Mesodermal cell (in vitro differentiated cells): ENCODE data around the gene AKAP17A.

Source experiments
- H3K27ac ChIP-seq: 2 replicates; pipeline ENCODE4 v1.7.0; 2013; ENCODE audit warnings: mild to moderate bottlenecking, low read depth, low read length, moderate library complexity; ENCODE audit not compliant: severe bottlenecking
- H3K36me3 ChIP-seq: 2 replicates; pipeline ENCODE4 v1.7.1; 2013; ENCODE audit warnings: mild to moderate bottlenecking, low read length, moderate library complexity; ENCODE audit not compliant: control insufficient read depth, insufficient read depth
- H3K4me1 ChIP-seq: one replicate; pipeline ENCODE4 v1.7.1; 2013; ENCODE audit warnings: mild to moderate bottlenecking, low read length; ENCODE audit not compliant: insufficient read depth, control insufficient read depth, poor library complexity, severe bottlenecking
- H3K4me3 ChIP-seq: 2 replicates; pipeline ENCODE4 v1.7.0; 2013; ENCODE audit warnings: low read length, control low read depth, mild to moderate bottlenecking; ENCODE audit not compliant: insufficient read depth, poor library complexity, severe bottlenecking; ENCODE audit errors: extremely low read depth
- H3K9me3 ChIP-seq: 2 replicates; pipeline ENCODE4 v1.7.1; 2013; ENCODE audit warnings: mild to moderate bottlenecking, low read length, moderate library complexity; ENCODE audit not compliant: control insufficient read depth
- WGBS, 2 experiments: methylation state at CpG; one replicate each; pipeline ENCODE4 v1.1.5; 2013; ENCODE audit warnings: missing lambda C conversion rate in 2 of 2; ENCODE audit not compliant: insufficient coverage in 2 of 2; 5-methylcytosine and 5-hydroxymethylcytosine counted together

AKAP17A gene

GRCh38 chrX:1584237-1585011, 7.0 kb upstream of the AKAP17A start:
- 90 to 100% methylated on average over 1 to 4 of the region's 8 CpGs for WGBS, 2 experiments
- Histone ChIP-seq H3K36me3 (no peaks in the 10 kb centered on the region), H3K4me1 (no peaks in the 10 kb centered on the region), H3K9me3 (no peaks in the 10 kb centered on the region), H3K4me3 (no peak overlapping the region), H3K27ac (no peak overlapping the region)

DNA sequence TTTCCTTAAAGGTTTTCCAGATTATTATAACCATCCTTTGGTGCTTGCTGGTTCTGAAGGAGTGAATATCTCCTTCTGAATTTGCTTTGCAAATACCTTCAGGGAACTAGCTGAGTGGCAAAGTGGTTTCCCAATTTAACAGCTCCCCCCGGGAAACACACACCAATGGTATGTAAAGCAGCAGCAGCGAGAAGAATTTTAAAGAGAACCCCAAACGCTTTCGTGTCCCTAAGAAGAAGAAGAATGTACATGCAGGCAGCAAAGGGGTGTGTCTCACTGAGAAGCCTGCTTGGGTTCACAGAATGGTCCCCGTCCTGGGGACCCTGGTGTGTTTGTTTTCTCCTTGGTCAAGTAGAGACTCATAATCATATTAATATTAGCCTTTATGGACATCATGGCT, 4.2 kb upstream of the AKAP17A start:
- no peak overlapping the region for H3K4me3 ChIP-seq
- H3K36me3 ChIP-seq, result no peaks in the 10 kb centered on the region
- H3K27ac ChIP-seq, result peak overlapping the region; percentile 41
- WGBS, 2 experiments, result 50% methylated on average over 3 to 4 of the region's 5 CpGs
- no peaks in the 10 kb centered on the region for H3K4me1 ChIP-seq
- H3K9me3 ChIP-seq, result no peaks in the 10 kb centered on the region

GRCh38 chrX:1589356-1590130, 1.9 kb upstream of the AKAP17A start:
- 91 to 92% methylated on average over 7 to 8 of the region's 12 CpGs for WGBS, 2 experiments
- Histone ChIP-seq H3K27ac (no peak overlapping the region), H3K36me3 (peaks cover 14% of the 10 kb centered on the region), H3K9me3 (no peaks in the 10 kb centered on the region), H3K4me3 (no peak overlapping the region), H3K4me1 (peaks cover 3% of the 10 kb centered on the region)

DNA sequence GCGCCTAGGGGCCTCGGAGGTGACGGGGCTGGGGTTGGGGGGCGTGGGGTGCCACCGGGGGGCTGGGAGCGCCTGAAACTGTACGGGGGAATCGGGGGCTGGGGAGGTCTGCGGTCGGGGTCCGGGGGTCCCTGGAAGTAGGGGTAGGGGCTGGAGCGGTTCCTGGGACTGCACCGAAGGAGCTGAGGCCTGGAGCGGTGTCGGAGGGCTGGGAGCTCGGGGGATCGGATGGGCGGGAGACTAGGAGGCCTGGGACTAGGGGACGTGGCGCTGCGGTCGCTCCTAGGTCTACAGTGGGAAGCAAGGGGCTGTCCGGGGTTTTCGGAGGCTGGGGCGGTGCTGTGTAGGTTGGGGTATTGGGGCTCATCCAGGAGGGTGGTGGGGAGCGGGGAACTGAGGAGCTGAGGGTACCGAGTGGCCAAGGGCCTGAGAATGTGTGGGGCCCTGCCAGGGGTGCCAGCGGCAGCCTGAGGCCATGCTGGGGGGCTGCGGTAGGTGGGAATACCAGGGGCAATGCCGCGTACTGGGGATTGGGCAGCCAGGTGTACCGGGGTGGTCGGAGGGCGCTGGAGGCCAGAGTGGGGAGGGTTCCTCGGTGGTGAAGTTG, 562 bp downstream of the AKAP17A start:
- H3K36me3 ChIP-seq, result peaks cover 37% of the 10 kb centered on the region
- peaks cover 3% of the 10 kb centered on the region for H3K4me1 ChIP-seq
- H3K27ac ChIP-seq, result peak overlapping the region; percentile 62
- peak overlapping the region; percentile 98 for H3K4me3 ChIP-seq
- H3K9me3 ChIP-seq, result no peaks in the 10 kb centered on the region
- 1 to 2% methylated on average over 20 to 27 of the region's 35 CpGs for WGBS, 2 experiments

- Histone ChIP-seq H3K4me1 (peaks cover 7% of the 10 kb centered on the region), H3K36me3 (peaks cover 43% of the 10 kb centered on the region), H3K9me3 (no peaks in the 10 kb centered on the region), H3K27ac (no peak overlapping the region), H3K4me3 (peak overlapping the region; percentile 98)
- 3 to 11% methylated on average over 22 to 24 of the region's 28 CpGs for WGBS, 2 experiments
Measured at GRCh38 chrX:1592470-1593142, 1.2 kb downstream of the AKAP17A start.

DNA sequence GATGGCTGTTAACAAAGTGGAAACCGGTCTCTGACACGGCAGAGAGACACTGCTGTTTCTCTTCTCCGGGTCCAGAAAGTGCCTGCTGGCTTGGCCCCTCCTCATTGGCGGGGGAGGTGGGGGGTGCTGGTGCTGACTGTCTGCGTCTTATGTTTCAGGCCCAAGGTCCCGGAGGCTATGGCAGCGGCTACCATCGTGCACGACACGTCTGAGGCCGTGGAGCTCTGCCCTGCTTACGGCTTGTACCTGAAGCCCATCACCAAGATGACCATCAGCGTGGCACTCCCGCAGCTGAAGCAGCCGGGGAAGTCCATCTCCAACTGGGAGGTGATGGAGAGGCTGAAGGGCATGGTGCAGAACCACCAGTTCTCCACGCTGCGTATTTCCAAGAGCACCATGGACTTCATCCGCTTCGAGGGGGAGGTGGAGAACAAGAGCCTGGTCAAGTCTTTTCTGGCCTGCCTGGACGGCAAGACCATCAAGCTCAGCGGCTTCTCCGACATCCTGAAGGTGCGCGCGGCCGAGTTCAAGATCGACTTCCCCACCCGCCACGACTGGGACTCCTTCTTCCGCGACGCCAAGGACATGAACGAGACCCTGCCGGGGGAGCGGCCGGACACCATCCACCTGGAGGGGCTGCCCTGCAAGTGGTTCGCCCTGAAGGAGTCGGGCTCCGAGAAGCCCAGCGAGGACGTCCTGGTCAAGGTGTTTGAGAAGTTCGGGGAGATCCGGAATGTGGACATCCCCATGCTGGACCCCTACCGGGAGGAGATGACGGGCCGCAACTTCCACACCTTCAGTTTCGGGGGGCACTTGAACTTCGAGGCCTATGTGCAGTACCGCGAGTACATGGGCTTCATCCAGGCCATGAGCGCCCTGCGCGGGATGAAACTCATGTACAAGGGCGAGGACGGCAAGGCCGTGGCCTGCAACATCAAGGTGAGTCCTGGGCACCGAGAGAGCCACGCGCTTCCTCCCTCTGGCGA, 2.2 kb downstream of the AKAP17A start:
- Histone ChIP-seq H3K9me3 (no peaks in the 10 kb centered on the region), H3K36me3 (peaks cover 53% of the 10 kb centered on the region), H3K4me1 (peaks cover 7% of the 10 kb centered on the region), H3K4me3 (peak overlapping the region; percentile 98), H3K27ac (no peak overlapping the region)
- WGBS, 2 experiments, result 95 to 96% methylated on average over 54 to 59 of the region's 60 CpGs

GRCh38 chrX:1595711-1596060, 4.3 kb downstream of the AKAP17A start:
- Histone ChIP-seq H3K4me1 (peaks cover 7% of the 10 kb centered on the region), H3K9me3 (no peaks in the 10 kb centered on the region), H3K27ac (no peak overlapping the region), H3K36me3 (peaks cover 74% of the 10 kb centered on the region), H3K4me3 (no peak overlapping the region)
- 94 to 96% methylated on average over 16 to 17 of the region's 17 CpGs for WGBS, 2 experiments

DNA sequence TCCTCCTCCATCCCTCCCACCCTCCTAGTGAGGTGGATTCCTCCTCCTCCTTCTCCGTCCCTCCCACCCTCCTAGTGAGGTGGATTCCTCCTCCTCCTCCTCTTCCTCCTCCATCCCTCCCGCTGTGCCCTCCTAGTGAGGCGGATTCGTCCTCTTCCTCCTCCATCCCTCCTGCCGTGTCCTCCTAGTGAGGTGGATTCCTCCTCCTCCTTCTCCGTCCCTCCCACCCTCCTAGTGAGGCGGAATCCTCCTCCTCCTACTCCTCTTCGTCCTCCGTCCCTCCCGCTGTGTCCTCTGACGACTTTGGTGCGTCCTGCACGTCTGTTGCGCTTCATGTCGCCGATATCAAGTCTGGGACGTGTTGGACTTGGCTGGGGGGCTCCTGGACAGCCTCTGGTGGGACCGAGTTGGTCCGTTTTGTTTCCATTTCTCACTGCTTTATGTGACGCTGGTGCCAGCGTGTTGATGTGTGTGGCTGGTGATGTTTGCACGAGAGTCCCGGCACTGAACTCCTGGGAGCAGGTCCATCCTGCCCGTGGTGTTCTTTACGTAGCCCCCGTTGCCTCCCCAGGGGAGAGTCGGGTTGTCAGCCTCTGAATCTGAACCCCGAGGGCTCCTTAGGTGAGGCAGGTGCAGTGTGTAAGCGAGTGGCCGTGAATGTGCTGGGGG, 5.4 kb downstream of the AKAP17A start:
- Histone ChIP-seq H3K4me1 (peaks cover 7% of the 10 kb centered on the region), H3K4me3 (no peak overlapping the region), H3K36me3 (peaks cover 85% of the 10 kb centered on the region), H3K27ac (no peak overlapping the region), H3K9me3 (no peaks in the 10 kb centered on the region)
- 86 to 88% methylated on average over 18 to 24 of the region's 30 CpGs for WGBS, 2 experiments

DNA sequence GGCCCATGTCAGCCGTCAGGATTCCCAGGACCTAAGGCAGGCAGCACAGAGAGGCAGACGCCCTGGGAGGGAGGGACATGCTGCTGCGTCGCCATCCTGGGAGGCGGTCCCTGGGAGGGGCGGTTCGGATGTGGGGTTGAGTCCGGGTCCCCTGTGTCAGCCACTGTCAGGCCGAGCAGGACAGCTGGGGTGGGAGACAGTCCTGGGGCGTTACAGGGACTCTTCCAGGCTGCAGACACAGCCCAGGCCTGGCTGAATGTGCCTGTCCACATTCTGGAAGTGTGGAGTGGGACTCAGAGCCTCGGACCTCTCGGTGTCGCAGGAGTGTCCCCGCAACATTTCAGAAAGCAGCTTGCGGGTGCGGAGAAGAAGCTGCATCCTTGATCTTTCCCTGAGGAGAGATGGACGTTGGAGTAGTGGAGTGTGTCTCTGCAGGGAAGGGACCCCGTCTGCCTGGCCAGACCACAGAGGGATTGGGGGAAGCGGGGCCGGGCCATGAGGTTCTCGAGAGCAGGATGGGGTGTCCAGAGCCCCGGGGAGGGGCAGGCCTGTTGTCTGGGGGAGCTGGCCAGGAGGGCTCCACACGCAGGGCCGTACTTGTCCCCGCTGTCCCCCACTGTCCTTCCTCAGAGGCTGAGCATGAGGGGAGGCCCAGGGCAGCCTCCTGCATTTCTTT, 6.1 kb downstream of the AKAP17A start:
- Histone ChIP-seq H3K36me3 (peaks cover 92% of the 10 kb centered on the region), H3K4me3 (no peak overlapping the region), H3K27ac (no peak overlapping the region), H3K9me3 (no peaks in the 10 kb centered on the region), H3K4me1 (peaks cover 7% of the 10 kb centered on the region)
- 91 to 97% methylated on average over 21 to 23 of the region's 25 CpGs for whole genome bisulfite sequencing, 2 experiments
